Glomerular endothelial cell (primary cell): ENCODE data around the gene SGO2. TPM values are rescaled to one million over a fixed set of nuclear protein-coding genes. Genes with fewer than 3 reads are reported as not detected.
A peak's percentile ranks its signal among the peaks of the same experiment; 100 is the strongest.
"Not testable (repeated sequence)": the region's sequence is repeated elsewhere in the genome, so short reads cannot be mapped to it uniquely, and the experiment has no call there.

ENCODE experiments used
- DNase-seq: peaks from one replicate; pipeline ENCODE4 v3.0.0-alpha.2; 2011; ENCODE audit warnings: low read depth, low spot score; ENCODE audit errors: extremely low read depth
- total RNA-seq: library from RNA; depleted of rRNA; stranded (reverse); fragments of >200 nt; gene quantifications from 2 replicates; pipeline ENCODE4 v1.2.3, GENCODE V29; 2015

The SGO2 gene
- total RNA-seq, 1 donor from 2014 or later, result 8.1 TPM

- no peak for DNase-seq
These were observed 62.2 kb downstream of the SGO2 start for GRCh38 chr2:200588076-200588678.

DNA sequence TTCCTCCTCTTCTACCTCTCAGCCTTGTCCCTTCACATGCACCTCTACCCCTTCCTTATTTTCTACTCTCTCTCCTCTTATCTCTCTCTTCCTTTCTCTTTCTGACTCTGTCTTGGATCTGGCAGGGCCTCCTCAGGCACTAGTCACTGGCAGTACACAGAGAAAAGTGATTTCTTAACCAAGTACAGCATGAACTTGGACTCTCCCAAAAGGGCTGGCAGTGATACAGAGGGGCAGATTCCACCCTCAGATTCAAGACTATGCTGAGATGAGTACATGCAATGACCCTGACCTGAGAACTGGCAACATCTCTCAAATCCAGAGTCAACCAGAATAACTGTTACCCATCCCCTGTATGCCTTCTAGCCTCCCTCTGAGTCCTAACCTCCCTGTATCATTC, 64.1 kb downstream of the SGO2 start:
- no peak for DNase-seq

DNA sequence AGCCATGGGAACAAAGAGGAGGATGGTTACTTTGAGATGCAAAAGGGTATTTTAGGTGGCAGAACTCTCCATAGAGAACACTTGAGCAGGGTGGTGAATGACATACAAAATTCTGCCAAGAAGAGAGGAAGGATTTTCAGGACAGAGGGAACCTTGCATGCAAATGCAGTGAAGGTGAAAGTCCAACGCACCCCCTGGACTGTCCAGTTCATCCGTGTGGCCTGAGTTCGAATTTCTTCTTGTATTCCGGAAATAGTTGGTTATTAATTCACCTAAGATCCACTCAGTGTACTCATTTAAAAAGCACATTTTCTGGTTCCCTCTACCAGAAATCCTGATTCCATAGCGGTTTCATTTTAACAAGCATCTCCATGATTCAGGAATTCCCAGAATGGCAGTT, 65.3 kb downstream of the SGO2 start:
- DNase-seq, result no peak

GRCh38 chr2:200592406-200593075, 66.5 kb downstream of the SGO2 start:
- no peak for DNase-seq

DNA sequence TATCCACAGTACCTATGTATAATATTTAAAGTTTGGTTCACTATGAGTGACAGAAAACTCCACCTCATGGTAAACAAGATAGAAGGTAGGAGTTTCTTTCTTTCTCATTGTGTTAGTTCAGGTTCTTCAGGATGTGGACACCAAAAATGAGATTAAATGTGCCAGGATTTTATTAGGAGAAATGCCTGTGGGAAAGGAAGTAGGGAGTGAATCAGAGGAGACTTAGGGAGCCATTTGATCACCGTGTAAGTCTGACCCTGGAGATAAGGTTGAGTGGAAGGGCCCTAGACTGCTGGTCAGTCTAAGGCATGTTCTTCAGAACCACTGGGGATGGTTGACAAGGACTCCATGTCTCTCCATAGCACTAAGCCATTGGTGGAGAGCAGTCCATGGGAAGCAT, 67.9 kb downstream of the SGO2 start:
- no peak for DNase-seq

DNA sequence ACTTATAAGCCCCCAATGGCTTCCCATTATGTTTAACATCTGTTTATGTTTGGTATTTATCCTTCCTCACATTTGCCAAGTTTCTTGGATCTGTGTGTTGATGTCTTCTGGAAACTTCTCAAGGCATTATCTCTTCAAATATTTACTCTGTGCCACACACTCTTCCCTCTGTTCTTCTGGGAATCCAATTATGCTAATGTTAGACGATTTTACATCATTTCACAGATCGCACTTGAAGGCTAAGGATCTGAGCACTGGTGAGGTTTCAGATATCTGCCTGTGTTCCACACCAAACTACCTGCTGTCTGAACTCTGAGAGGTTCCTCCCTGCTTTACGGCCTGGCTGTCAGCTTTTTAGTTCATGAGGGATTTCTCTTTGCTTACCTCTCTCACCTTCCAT, 69.9 kb downstream of the SGO2 start:
- DNase-seq, result no peak

DNA sequence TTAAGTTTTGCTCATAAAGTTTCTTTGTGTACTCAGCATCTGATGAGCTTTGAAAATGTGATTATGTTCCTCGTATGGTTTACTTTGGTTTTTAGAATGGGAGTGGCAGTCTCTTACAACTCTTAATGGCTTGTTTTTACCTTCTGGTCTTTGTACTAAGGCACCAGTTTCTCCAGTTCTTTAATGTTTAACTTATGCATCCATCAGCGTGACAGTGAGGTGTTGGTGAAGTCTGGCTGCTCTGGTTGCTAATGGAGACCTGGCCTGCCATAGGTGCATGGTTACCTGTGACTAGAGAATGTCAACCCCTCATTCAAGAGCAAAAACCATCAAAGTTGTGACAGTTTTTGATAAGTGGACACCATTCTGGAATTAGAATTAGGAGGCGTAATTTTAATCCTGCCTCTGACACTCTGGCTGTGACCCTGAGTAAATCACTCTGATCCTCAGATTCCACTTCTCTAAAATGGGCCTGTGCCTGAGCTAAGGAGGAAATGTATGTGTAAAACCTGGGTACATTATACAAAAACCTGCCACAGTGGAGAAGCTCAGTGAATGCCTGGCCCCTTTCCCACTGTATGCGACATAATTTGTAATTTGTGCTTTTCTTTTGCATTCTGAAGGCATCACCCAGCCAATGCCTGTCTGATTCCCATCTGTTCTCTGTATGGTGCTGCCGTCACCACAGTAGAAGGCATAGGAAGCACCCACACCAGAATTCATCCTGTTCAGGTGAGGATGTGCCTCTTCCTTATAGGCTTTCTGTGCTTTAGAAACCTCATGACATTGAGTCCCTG, 71.0 kb downstream of the SGO2 start:
- DNase-seq, result no peak

DNA sequence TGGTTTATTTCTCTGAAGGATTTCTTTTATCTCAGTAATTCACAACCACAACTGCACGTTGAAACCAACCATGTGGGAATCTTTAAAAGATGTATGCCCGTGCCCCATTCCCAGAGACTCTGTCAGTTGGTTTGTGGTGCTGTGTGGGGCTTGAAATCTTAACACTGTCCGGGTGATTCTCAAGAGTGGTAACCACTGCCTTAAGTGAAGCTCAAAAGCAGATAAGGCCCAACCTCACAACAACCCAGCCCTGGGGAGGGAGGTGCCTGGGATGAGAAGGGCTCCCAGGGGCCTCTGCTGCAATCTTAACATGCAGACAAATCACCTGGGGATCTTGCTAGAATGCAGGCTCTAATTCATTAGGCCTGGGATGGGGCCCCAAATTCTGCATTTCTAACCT, 73.2 kb downstream of the SGO2 start:
- DNase-seq, result no peak

GRCh38 chr2:200600549-200601225, 74.7 kb downstream of the SGO2 start:
- no peak for DNase-seq

DNA sequence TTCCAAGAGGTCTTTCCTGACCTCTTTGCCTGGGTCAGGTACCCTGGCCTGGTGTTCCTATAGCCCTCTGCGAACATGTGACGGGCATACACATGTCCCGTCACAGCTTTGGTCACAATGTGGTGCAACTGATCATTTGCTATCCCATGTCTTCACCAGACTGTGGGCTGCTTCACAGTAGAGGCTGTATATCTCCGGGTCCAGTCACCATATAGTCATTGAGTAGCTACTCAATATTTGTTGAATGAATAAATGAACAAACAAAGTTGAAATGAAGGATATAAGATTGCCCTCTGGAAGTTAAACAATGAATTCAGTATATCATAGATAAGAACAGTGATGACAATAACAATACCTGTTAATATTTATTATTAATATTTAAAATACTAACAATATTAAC, 76.6 kb downstream of the SGO2 start:
- DNase-seq, result no peak

GRCh38 chr2:200603972-200604371, 78.0 kb downstream of the SGO2 start:
- no peak for DNase-seq

GRCh38 chr2:200604571-200605255, 78.7 kb downstream of the SGO2 start:
- no peak for DNase-seq

- no peak for DNase-seq
These were observed 82.5 kb downstream of the SGO2 start for GRCh38 chr2:200608341-200609027.

DNA sequence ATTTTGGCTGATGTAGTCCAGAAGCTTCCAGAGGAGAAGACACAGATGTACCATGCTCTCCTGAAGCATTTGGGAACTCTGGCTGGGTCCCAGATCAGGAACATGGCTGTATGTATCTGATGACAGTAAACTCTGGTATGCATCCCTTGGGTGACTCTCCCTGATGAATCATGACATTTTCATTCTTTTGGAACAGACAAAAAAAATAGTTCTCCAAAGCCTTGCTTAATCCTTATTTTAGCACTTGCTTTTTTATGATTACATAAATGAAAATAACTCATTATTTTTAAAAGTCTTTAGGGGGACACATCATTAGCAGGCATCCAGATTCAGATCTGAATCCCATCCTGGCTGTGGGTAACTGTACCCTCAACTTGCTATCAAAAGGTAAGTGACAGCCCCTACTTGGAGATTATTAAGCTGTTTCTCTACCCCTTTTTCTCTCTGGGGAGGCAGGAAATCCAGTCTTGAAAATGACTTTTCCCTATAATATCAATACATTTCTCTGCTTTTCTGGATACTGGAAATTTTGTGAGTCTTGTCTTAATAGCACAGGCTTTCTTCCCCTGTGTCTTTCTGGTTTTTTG, 83.1 kb downstream of the SGO2 start:
- no peak for DNase-seq

GRCh38 chr2:200610217-200610616, 84.2 kb downstream of the SGO2 start:
- not testable (repeated sequence) for DNase-seq

GRCh38 chr2:200613692-200614091, 87.7 kb downstream of the SGO2 start:
- DNase-seq, result no peak

DNA sequence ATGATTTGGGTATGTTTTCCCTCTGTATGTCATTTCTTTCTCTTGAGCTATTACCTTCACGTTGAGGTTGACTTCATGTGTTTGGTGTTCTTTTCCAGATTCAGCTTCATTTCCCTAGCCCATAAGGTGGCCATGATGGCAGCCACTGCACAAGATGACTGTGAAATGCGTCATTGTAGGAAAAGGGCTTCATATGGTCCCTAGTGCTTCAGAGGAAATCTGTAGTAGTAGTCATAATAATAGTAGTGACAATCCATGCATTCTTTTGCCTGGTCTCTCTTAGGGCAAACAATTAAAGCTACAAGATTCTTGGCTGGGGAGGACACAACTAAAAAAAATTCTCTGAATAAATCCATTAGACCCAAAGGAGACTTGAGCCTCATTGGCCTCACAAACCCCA, 88.2 kb downstream of the SGO2 start:
- DNase-seq, result no peak

GRCh38 chr2:200615247-200615646, 89.2 kb downstream of the SGO2 start:
- DNase-seq, result peak; percentile 9

DNA sequence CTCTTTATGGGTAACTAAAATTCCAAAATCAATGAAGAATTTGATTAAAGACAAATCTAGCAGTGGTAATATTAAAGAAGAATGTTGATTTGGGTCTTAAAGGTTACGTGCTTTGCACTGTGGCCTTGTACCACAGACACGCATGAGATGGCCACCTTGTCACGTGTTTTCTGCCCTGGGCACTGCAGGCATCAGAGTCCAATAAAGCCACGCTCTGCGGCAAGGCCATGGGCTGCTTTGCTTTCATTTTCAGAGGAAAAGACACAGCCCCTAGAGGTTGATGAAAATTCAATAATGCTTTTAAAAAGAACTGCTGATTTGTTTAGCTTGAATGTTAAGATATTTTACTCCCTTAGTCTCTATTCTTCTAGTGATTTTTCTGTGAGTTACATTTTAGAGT, 90.2 kb downstream of the SGO2 start:
- no peak for DNase-seq

- no peak for DNase-seq
These were observed 90.6 kb downstream of the SGO2 start for GRCh38 chr2:200616656-200617055.
